PC-9 (cell line): ENCODE data around the gene CYP4F2. TPM values are rescaled to one million over a fixed set of nuclear protein-coding genes. Genes with fewer than 3 reads are reported as not detected.

ENCODE experiments used
- BruUV-seq: library from RNA; stranded (reverse); fragments of 400-500 nt; replicated peaks from 2 replicates; lab custom pipeline; 2021; lab: Mats Ljungman, UMichigan
- CTCF ChIA-PET: fragments of 300-600 bp; sonication (Branson Sonifier 250); formaldehyde crosslinking; loops from one replicate; lab custom pipeline; 2022; ENCODE audit warnings: antibody characterized with exemption; lab: Charles Lee
- POLR2A ChIA-PET: fragments of 300-600 bp; sonication (Branson Sonifier 250); formaldehyde crosslinking; loops from one replicate; lab custom pipeline; 2022; ENCODE audit warnings: antibody characterized with exemption; ENCODE audit not compliant: unreplicated experiment; lab: Charles Lee
- DNase-seq, 2 experiments: peaks; one replicate each; pipeline versions ENCODE4 v3.0.0 to v3.0.0-alpha.2; 2015 to 2022; ENCODE audit warnings: mixed read lengths in 1 of 2
- H2AFZ ChIP-seq: fragments of 200-600 bp; sonication (generic); 2 replicates; pipeline ENCODE4 v1.8.1; 2017; ENCODE audit warnings: antibody characterized with exemption
- H3F3A ChIP-seq: fragments of 200-600 bp; sonication (generic); 2 replicates; pipeline ENCODE4 v1.8.1; 2017; ENCODE audit warnings: antibody characterized with exemption, mild to moderate bottlenecking, low read depth; ENCODE audit not compliant: insufficient read depth
- H3K27ac ChIP-seq: fragments of 200-600 bp; sonication (generic); 2 replicates; pipeline ENCODE4 v1.6.1; 2016; ENCODE audit warnings: mixed run types
- H3K27me3 ChIP-seq: fragments of 200-600 bp; sonication (generic); 2 replicates; pipeline ENCODE4 v1.6.1; 2016; ENCODE audit warnings: low read depth, mixed run types; ENCODE audit not compliant: insufficient read depth
- H3K36me3 ChIP-seq: fragments of 200-600 bp; sonication (generic); 2 replicates; pipeline ENCODE4 v1.6.1; 2016; ENCODE audit warnings: low read depth, mixed run types
- H3K4me1 ChIP-seq: fragments of 200-600 bp; sonication (generic); replicated peaks from 2 replicates; pipeline ENCODE4 v1.6.1; 2016; ENCODE audit warnings: mixed run types; ENCODE audit not compliant: insufficient read depth
- H3K4me2 ChIP-seq: fragments of 200-600 bp; sonication (generic); 2 replicates; pipeline ENCODE4 v1.6.1; 2017; ENCODE audit warnings: mixed run types
- H3K4me3 ChIP-seq: fragments of 200-600 bp; sonication (generic); 2 replicates; pipeline ENCODE4 v1.6.1; 2016; ENCODE audit warnings: mixed run types
- H3K79me2 ChIP-seq: fragments of 200-600 bp; sonication (generic); 2 replicates; pipeline ENCODE4 v1.6.1; 2017; ENCODE audit warnings: low read depth, mixed run types
- H3K9me2 ChIP-seq: fragments of 200-600 bp; sonication (generic); 2 replicates; pipeline ENCODE4 v1.8.1; 2017; ENCODE audit warnings: mild to moderate bottlenecking; ENCODE audit not compliant: insufficient read depth
- H3K9me3 ChIP-seq: fragments of 200-600 bp; sonication (generic); 2 replicates; pipeline ENCODE4 v1.8.1; 2016; ENCODE audit warnings: low read depth; ENCODE audit not compliant: insufficient read depth
- H4K20me1 ChIP-seq: fragments of 200-600 bp; sonication (generic); 2 replicates; pipeline ENCODE4 v1.8.1; 2017; ENCODE audit not compliant: insufficient read depth
- CTCF ChIP-seq: fragments of 200-600 bp; sonication (generic); conservative IDR thresholded peaks from 2 replicates; pipeline ENCODE4 v1.6.1; 2017; ENCODE audit warnings: mixed run types, antibody characterized with exemption, mild to moderate bottlenecking, moderate library complexity
- EZH2 ChIP-seq: fragments of 200-600 bp; sonication (generic); IDR thresholded peaks from 2 replicates; pipeline ENCODE4 v1.8.0; 2017; ENCODE audit warnings: antibody characterized with exemption, low read depth
- intact Hi-C: fragments of 100-400 bp; cut with micrococcal nuclease; formaldehyde crosslinking; loops from one replicate; pipeline ENCODE4 v1.10.0; 2022; ENCODE audit not compliant: unreplicated experiment
- total RNA-seq: library from RNA; stranded (reverse); gene quantifications from 2 replicates; pipeline ENCODE4 v1.2.3, GENCODE V29; 2021

Gene CYP4F2
- total RNA-seq, 1 experiment from 2014 or later: 0.31 TPM

- POLR2A ChIA-PET: interaction anchor here (0.5 kb wide), 1 partner anchor 716 kb away, joined by 4 read pairs; no protein-coding TSS in a partner anchor
- Histone ChIP-seq H3K79me2 (peaks cover 15% of the 10 kb centered on the region; the same call in 1 of the 2 replicates), H3K27me3 (no peaks in the 10 kb centered on the region), H3K4me1 (no peaks in the 10 kb centered on the region), H3K4me3 (no peak overlapping the region), H3F3A (peaks cover 10% of the 10 kb centered on the region; the same call in 1 of the 2 replicates), H2AFZ (no peak overlapping the region), H3K9me3 (no peaks in the 10 kb centered on the region), H3K36me3 (peaks cover 66% of the 10 kb centered on the region), H3K9me2 (no peaks in the 10 kb centered on the region), H3K4me2 (no peak overlapping the region), H3K27ac (no peak overlapping the region), H4K20me1 (peaks cover 15% of the 10 kb centered on the region)
- no TSS peak for BruUV-seq
- no peak for TF ChIP-seq CTCF
- TF ChIP-seq EZH2: no peak
- intact Hi-C loops: no loop called here
- CTCF ChIA-PET: no interaction called here
- DNase-seq: no peak
Observed at GRCh38 chr19:15913830-15914229, 16.0 kb upstream of the CYP4F2 start.

DNA sequence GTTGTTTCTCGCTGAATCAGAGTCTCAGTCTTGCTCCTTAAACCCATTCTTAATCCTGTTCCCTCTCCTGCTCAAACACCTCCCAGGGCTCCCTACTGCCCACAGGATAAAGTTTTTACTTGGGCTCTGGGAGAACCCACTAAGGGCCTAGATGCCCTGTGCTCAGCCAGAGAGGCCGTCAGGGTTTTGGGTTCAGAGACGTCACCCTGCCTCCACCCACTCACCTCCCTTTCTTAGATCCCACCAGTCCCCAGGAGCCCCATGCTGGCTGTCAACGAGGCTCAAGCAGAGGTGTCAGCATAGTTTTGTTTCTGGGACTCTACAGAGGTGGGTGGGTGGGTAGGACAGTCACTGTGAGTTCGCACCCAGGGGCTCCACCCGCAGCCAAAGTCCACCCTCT, 15.5 kb upstream of the CYP4F2 start:
- TF ChIP-seq CTCF (no peak), EZH2 (no peak)
- DNase-seq: no peak
- no peak overlapping the region for H3K27ac ChIP-seq
- peaks cover 10% of the 10 kb centered on the region; the same call in 1 of the 2 replicates for H3F3A ChIP-seq
- intact Hi-C loops: no loop called here
- H3K79me2 ChIP-seq: peaks cover 15% of the 10 kb centered on the region; the same call in 1 of the 2 replicates
- no peak overlapping the region for H3K4me2 ChIP-seq
- H3K4me1 ChIP-seq: no peaks in the 10 kb centered on the region
- no peaks in the 10 kb centered on the region for H3K9me2 ChIP-seq
- no TSS peak for BruUV-seq
- peaks cover 61% of the 10 kb centered on the region for H3K36me3 ChIP-seq
- H3K4me3 ChIP-seq: no peak overlapping the region
- H3K9me3 ChIP-seq: no peaks in the 10 kb centered on the region
- CTCF ChIA-PET: no interaction called here
- H2AFZ ChIP-seq: no peak overlapping the region
- peaks cover 12% of the 10 kb centered on the region for H4K20me1 ChIP-seq
- H3K27me3 ChIP-seq: no peaks in the 10 kb centered on the region
- POLR2A ChIA-PET: interaction anchor here (0.5 kb wide), 1 partner anchor 715 kb away, joined by 4 read pairs; no protein-coding TSS in a partner anchor

DNA sequence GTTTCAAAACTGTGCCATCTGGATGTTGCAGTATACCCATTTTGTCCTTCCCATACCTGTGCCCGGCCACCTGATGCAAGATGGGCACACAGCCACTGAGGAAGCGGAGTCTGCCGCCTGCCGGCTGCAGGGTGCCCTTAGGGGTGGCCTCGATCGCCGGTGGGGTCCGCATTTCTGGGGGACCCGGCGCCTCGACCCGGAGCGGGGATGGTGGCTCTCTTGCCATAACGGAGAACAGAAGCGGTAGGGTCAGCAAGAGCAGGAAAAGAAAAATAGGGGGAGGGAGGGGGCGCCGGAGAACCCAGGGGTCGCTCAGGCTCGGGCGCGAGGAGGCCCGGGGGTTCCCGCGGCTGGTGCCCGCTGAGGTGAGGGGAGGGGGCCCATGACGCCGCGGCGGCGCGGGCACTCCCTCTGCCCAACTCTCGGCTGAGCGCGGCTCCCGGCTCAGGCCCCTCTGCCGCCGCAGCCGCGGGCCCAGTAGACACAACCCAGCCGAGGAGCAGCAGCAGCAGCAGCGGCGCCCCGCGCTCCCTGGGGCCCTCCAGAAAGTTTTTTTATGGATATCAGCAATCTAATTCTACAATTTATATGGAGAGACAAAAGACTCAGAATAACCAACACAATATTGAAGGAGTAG, 13.8 kb upstream of the CYP4F2 start:
- H3K9me3 ChIP-seq: no peaks in the 10 kb centered on the region
- no peak overlapping the region for H3K27ac ChIP-seq
- H4K20me1 ChIP-seq: 0 out of 2 replicates have a peak, but pooled peaks cover 5% of the 10 kb centered on the region
- H3K4me1 ChIP-seq: no peaks in the 10 kb centered on the region
- no TSS peak for BruUV-seq
- CTCF ChIA-PET: no interaction called here
- no peaks in the 10 kb centered on the region for H3K27me3 ChIP-seq
- no peak overlapping the region for H3K4me2 ChIP-seq
- intact Hi-C loops: no loop called here
- H3K4me3 ChIP-seq: no peak overlapping the region
- no peak for DNase-seq
- H3F3A ChIP-seq: peaks cover 18% of the 10 kb centered on the region; the same call in 1 of the 2 replicates
- no peak overlapping the region for H2AFZ ChIP-seq
- POLR2A ChIA-PET: no interaction called here
- H3K36me3 ChIP-seq: peaks cover 47% of the 10 kb centered on the region
- H3K79me2 ChIP-seq: 0 out of 2 replicates have a peak, but pooled peaks cover 5% of the 10 kb centered on the region
- H3K9me2 ChIP-seq: no peaks in the 10 kb centered on the region
- no peak for TF ChIP-seq EZH2
- TF ChIP-seq CTCF: no peak
